ENCODE results near the gene ZNF92.

DNA sequence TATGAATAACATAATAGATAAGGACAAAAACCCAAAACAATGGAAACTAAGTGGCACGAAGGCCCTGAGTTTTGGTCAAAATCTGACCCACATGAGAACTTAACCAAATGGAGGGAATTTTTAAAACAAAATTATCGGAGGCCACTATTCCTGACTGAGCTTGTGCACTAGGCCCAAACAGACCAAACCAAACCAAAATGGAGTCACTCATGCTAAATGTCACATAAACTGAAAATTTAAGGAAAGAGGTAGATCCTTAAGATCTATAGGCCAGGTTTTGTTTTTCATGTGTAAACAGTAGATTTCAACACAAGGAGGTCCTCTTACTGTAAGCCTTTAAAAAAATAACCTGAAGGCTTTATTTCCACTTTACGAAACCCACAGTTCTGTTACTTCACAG is 3.8 kb upstream of the ZNF92 start:
- TF ChIP-seq, protein P1, sequence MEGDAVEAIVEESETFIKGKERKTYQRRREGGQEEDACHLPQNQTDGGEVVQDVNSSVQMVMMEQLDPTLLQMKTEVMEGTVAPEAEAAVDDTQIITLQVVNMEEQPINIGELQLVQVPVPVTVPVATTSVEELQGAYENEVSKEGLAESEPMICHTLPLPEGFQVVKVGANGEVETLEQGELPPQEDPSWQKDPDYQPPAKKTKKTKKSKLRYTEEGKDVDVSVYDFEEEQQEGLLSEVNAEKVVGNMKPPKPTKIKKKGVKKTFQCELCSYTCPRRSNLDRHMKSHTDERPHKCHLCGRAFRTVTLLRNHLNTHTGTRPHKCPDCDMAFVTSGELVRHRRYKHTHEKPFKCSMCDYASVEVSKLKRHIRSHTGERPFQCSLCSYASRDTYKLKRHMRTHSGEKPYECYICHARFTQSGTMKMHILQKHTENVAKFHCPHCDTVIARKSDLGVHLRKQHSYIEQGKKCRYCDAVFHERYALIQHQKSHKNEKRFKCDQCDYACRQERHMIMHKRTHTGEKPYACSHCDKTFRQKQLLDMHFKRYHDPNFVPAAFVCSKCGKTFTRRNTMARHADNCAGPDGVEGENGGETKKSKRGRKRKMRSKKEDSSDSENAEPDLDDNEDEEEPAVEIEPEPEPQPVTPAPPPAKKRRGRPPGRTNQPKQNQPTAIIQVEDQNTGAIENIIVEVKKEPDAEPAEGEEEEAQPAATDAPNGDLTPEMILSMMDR (conservative IDR thresholded peaks at IDR 0.05), result no peak
- TF ChIP-seq EZH2 (IDR thresholded peaks at IDR 0.05; ENCODE audit: low read depth), result no peak

Data from PC-9 (cell line).